SK-N-SH (cell line): ENCODE measurements around the gene ITGA4. TPM values are rescaled to one million over a fixed set of nuclear protein-coding genes. Genes with fewer than 3 reads are reported as not detected.

Experiments
- CTCF ChIA-PET: fragments of 300-600, 350-600 bp; formaldehyde crosslinking; extraction: SDS; loops from one replicate; lab custom pipeline; 2021; lab: Yijun Ruan, JAX
- POLR2A ChIA-PET: fragments of 350-600 bp; sonication (Branson Sonifier 250); formaldehyde crosslinking; extraction: SDS; loops from one replicate; lab custom pipeline; 2020; ENCODE audit warnings: antibody characterized with exemption, inconsistent platforms; lab: Yijun Ruan, JAX
- DNase-seq: peaks from one replicate; pipeline ENCODE4 v3.0.0; 2012
- H2AFZ ChIP-seq: fragments of 200-600 bp; sonication (generic); 2 replicates; pipeline ENCODE4 v1.8.1; 2016; ENCODE audit warnings: antibody characterized with exemption, mild to moderate bottlenecking, low read depth
- H3F3A ChIP-seq: fragments of 200-600 bp; sonication (generic); replicated peaks from 2 replicates; pipeline ENCODE3; 2016; ENCODE audit warnings: antibody characterized with exemption, mild to moderate bottlenecking; ENCODE audit not compliant: insufficient read depth
- H3K27ac ChIP-seq, 2 experiments: fragments of 200-500 bp in 1 of 2; fragments of 200-600 bp in 1 of 2; sonication (Bioruptor generic) in 1 of 2; sonication (generic), shearing (Covaris generic) in 1 of 2; 2 replicates each; pipeline versions ENCODE4 v1.5.1 to v1.6.1; 2014 to 2016; ENCODE audit warnings: low read depth in 2 of 2, inconsistent platforms in 1 of 2, low read length in 1 of 2, mild to moderate bottlenecking in 1 of 2, mixed read lengths in 1 of 2
- H3K27me3 ChIP-seq: fragments of 200-600 bp; sonication (generic), shearing (Covaris generic); 2 replicates; pipeline ENCODE4 v1.6.1; 2016; ENCODE audit warnings: mixed run types; ENCODE audit not compliant: insufficient read depth
- H3K36me3 ChIP-seq, 2 experiments: fragments of 200-500 bp in 1 of 2; fragments of 200-600 bp in 1 of 2; sonication (Bioruptor generic) in 1 of 2; sonication (generic) in 1 of 2; replicated peaks in 1 of 2; 2 replicates each; pipeline versions ENCODE3 to v1.5.1; 2014 to 2016; ENCODE audit warnings: low read length in 1 of 2, mild to moderate bottlenecking in 1 of 2; ENCODE audit not compliant: insufficient read depth in 2 of 2, control insufficient read depth in 1 of 2
- H3K4me1 ChIP-seq, 2 experiments: fragments of 200-500 bp in 1 of 2; fragments of 200-600 bp in 1 of 2; sonication (Bioruptor generic) in 1 of 2; sonication (generic), shearing (Covaris generic) in 1 of 2; 2 replicates each; pipeline versions ENCODE4 v1.5.1 to v1.6.1; 2014 to 2016; ENCODE audit warnings: low read depth in 1 of 2, low read length in 1 of 2, mixed run types in 1 of 2; ENCODE audit not compliant: insufficient read depth in 2 of 2, control insufficient read depth in 1 of 2
- H3K4me2 ChIP-seq: fragments of 200-600 bp; sonication (generic), shearing (Covaris generic); 2 replicates; pipeline ENCODE4 v1.6.1; 2017; ENCODE audit warnings: mixed run types
- H3K4me3 ChIP-seq, 2 experiments: fragments of 200-500 bp in 1 of 2; fragments of 200-600 bp in 1 of 2; sonication (Bioruptor generic) in 1 of 2; sonication (generic), shearing (Covaris generic) in 1 of 2; 2 replicates each; pipeline versions ENCODE4 v1.5.1 to v1.8.1; 2014 to 2016; ENCODE audit warnings: low read depth in 2 of 2, inconsistent platforms in 1 of 2, low read length in 1 of 2, mild to moderate bottlenecking in 1 of 2, mixed read lengths in 1 of 2, moderate library complexity in 1 of 2
- H3K79me2 ChIP-seq: fragments of 200-600 bp; sonication (generic); 2 replicates; pipeline ENCODE4 v1.8.1; 2017; ENCODE audit warnings: mild to moderate bottlenecking; ENCODE audit not compliant: insufficient read depth
- H3K9ac ChIP-seq: fragments of 200-600 bp; sonication (generic); 2 replicates; pipeline ENCODE4 v1.6.1; 2017; ENCODE audit warnings: mixed run types
- H3K9me2 ChIP-seq: fragments of 200-600 bp; sonication (generic); 2 replicates; pipeline ENCODE4 v1.6.1; 2017; ENCODE audit warnings: mixed run types
- H3K9me3 ChIP-seq: fragments of 200-600 bp; sonication (generic); 2 replicates; pipeline ENCODE4 v1.6.1; 2017; ENCODE audit warnings: mixed run types, mild to moderate bottlenecking, moderate library complexity
- H4K20me1 ChIP-seq: fragments of 200-600 bp; sonication (generic); 2 replicates; pipeline ENCODE4 v1.6.1; 2017; ENCODE audit warnings: mild to moderate bottlenecking, mixed run types; ENCODE audit not compliant: insufficient read depth
- CHD2 ChIP-seq: fragments of 150-350 bp; IDR thresholded peaks from 2 replicates; pipeline ENCODE4 v1.6.1; 2018; ENCODE audit warnings: low read length; ENCODE audit not compliant: partially characterized antibody
- CTCF ChIP-seq: fragments of 200-600 bp; sonication (generic); IDR thresholded peaks from 2 replicates; pipeline ENCODE4 v1.6.1; 2017; ENCODE audit warnings: antibody characterized with exemption, mild to moderate bottlenecking, moderate library complexity
- ELF1 ChIP-seq: IDR thresholded peaks from 2 replicates; pipeline ENCODE4 v1.4.0; 2012
- EP300 ChIP-seq, 2 experiments: IDR thresholded peaks; 2 replicates each; pipeline versions ENCODE4 v1.4.0 to v1.6.1; 2012; ENCODE audit warnings: borderline replicate concordance in 1 of 2, low read depth in 1 of 2, low read length in 1 of 2
- FOSL2 ChIP-seq: IDR thresholded peaks from 2 replicates; pipeline ENCODE4 v1.4.0; 2012; ENCODE audit warnings: low read depth, mild to moderate bottlenecking, moderate library complexity, borderline replicate concordance
- FOXJ3 ChIP-seq: sonication (generic); formaldehyde crosslinking; IDR thresholded peaks from 2 replicates; pipeline ENCODE4 v1.5.1; 2020; ENCODE audit warnings: mild to moderate bottlenecking, missing genetic modification reagents
- GABPA ChIP-seq: IDR thresholded peaks from 2 replicates; pipeline ENCODE4 v1.4.0; 2012; ENCODE audit warnings: low read depth, mild to moderate bottlenecking
- GATA2 ChIP-seq: sonication (generic); formaldehyde crosslinking; IDR thresholded peaks from 2 replicates; pipeline ENCODE4 v1.5.0; 2020; ENCODE audit warnings: mild to moderate bottlenecking, missing genetic modification reagents
- JUND ChIP-seq: IDR thresholded peaks from 2 replicates; pipeline ENCODE4 v1.4.0; 2012
- NFIC ChIP-seq: IDR thresholded peaks from 2 replicates; pipeline ENCODE4 v1.4.0; 2012; ENCODE audit warnings: borderline replicate concordance
- NRF1 ChIP-seq: IDR thresholded peaks from 2 replicates; pipeline ENCODE4 v1.6.1; 2012; ENCODE audit warnings: low read depth, mild to moderate bottlenecking, low read length
- RAD21 ChIP-seq: IDR thresholded peaks from 2 replicates; pipeline ENCODE4 v1.6.1; 2012; ENCODE audit warnings: mild to moderate bottlenecking, low read length
- RCOR1 ChIP-seq: fragments of 150-350 bp; IDR thresholded peaks from 2 replicates; pipeline ENCODE4 v1.6.1; 2017; ENCODE audit warnings: antibody characterized with exemption, low read length
- RXRA ChIP-seq: IDR thresholded peaks from 2 replicates; pipeline ENCODE4 v1.4.0; 2012; ENCODE audit warnings: low read depth, mild to moderate bottlenecking, borderline replicate concordance
- SMC3 ChIP-seq: IDR thresholded peaks from 2 replicates; pipeline ENCODE4 v1.6.1; 2012; ENCODE audit warnings: low read depth, low read length, improper control_type of control experiment
- USF1 ChIP-seq: IDR thresholded peaks from 2 replicates; pipeline ENCODE4 v1.4.0; 2012; ENCODE audit warnings: low read depth, borderline replicate concordance
- WGBS: methylation state at CpG from one replicate; pipeline ENCODE4 v1.1.6; 2017; ENCODE audit warnings: low lambda C conversion rate; 5-methylcytosine and 5-hydroxymethylcytosine counted together
- polyA plus RNA-seq, 3 experiments: library from polyadenylated mRNA; depleted of rRNA; stranded (reverse); fragments of >200 nt; gene quantifications; 2 replicates each; pipeline ENCODE4 v1.2.3, GENCODE V29; 2012
- TF ChIP-seq, protein P1 (sequence below): fragments of 150-350 bp; IDR thresholded peaks from 2 replicates; pipeline ENCODE4 v1.6.1; 2017; ENCODE audit warnings: antibody characterized with exemption, low read length, low read depth, borderline replicate concordance

ITGA4 gene
- polyA plus RNA-seq, 1 of the 3 experiments (the other 2 are of a cell fraction): 10.5 TPM

DNA sequence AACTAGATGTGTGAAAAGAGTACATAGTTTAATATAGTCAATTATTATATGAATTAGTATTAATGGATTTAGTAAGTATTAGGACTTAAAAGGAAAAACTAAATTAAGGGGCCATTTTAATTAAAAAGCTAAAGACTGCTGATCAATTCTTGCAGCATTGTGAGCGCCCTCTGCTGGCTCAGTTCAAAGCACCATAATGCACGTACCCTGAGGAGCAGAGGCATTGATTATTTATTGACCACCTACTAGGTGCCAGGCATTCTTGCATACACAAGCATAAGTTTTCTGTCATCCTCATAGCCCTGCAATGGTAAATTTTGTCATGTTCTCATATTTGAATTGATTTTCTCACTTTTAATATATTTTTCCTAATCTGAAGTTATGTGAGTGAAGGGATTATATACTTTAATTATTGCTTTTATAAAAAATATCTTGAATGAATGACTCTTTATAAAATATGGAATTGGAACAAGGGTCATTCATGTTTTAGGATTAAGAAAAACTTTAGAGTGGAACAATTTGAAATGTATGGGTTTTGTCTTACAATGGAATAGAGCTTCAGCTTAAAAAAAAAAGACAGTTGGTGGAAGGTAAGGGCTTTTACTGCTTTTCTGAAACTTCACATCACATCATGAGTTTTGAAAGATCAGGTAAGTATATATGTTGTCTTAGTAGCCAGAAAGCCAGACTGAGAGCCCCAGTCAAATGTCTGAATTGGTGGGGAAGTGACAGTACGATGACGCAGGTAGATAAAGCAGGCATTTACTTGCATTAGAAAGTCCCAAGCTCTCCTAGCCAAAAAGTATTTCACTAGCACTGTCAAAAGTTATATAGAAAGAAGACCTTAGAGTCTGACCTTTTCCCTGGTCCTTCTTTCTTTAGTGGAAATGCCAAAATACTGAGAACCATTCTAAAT lies 9.7 kb downstream of the ITGA4 start:
- peaks cover 0 to 7% of the 10 kb centered on the region in 2 experiments; a peak in 2 of 4 replicates for H3K4me1 ChIP-seq
- H3K79me2 ChIP-seq: 0 out of 2 replicates have a peak, but pooled peaks cover 6% of the 10 kb centered on the region
- no peaks in the 10 kb centered on the region for H4K20me1 ChIP-seq
- peak overlapping the region in 1 of 2 experiments; percentile 42; a peak in 1 of 4 replicates for H3K27ac ChIP-seq
- no peaks in the 10 kb centered on the region for H3K36me3 ChIP-seq
- ChIA-PET CTCF (interaction anchor here (0.6 to 4.1 kb wide), 35 partner anchors 9 to 1344 kb away, joined by 3 to 58 read pairs (median 4); partner anchors contain the start of gene ITGA4), POLR2A (interaction anchor here (1.1 kb wide), 1 partner anchor 9 kb away, joined by 3 read pairs; the partner anchor contains the start of gene ITGA4)
- H3K4me2 ChIP-seq: no peak overlapping the region
- TF ChIP-seq SMC3 (peak; percentile 63), FOSL2 (no peak), CTCF (peak; percentile 90), RAD21 (peak; percentile 57), ELF1 (no peak)
- TF ChIP-seq, protein P1, sequence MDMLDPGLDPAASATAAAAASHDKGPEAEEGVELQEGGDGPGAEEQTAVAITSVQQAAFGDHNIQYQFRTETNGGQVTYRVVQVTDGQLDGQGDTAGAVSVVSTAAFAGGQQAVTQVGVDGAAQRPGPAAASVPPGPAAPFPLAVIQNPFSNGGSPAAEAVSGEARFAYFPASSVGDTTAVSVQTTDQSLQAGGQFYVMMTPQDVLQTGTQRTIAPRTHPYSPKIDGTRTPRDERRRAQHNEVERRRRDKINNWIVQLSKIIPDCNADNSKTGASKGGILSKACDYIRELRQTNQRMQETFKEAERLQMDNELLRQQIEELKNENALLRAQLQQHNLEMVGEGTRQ: no peak
- H3K4me3 ChIP-seq: no peak overlapping the region
- no peak overlapping the region for H2AFZ ChIP-seq
- no peaks in the 10 kb centered on the region for H3K9me2 ChIP-seq
- 57% methylated on average over 4 of the region's 4 CpGs for WGBS
- no peaks in the 10 kb centered on the region for H3K9me3 ChIP-seq
- H3K27me3 ChIP-seq: no peaks in the 10 kb centered on the region
- DNase-seq: peak; percentile 15
- peaks cover 19% of the 10 kb centered on the region for H3F3A ChIP-seq
- H3K9ac ChIP-seq: no peak overlapping the region

DNA sequence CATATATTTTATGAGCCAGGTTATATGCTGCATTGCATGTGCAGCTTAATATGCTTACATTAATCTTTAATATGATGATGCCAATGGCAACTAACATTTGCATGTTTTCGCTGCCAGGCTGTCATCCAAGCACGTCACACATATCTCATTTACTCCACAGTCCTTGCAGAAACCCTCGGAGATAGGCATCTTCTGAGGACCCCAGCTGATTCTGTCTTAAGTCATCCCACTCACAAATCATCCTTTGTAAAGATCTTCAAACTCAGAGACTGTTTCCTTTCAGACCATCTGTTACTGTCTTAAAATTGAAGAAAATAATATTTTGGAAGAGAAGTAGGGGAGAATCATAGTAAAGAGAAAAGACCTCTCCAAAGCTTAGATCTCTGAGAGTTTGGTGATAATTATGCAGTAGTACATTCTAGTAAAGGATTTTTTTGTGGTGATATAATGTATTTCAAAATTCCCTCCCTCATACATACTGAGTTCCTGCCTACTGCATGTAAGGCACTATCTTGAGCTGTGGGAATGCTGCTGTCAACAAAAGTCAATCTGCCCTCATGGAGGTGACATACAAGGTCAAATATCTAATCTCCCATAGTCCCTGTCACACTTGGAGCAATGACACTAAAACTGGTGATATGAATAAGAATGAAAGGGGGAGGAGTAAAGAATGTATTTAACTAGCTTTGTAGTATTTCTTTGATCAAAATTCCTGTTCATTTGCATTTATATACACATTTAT lies 11.0 kb downstream of the ITGA4 start:
- no peaks in the 10 kb centered on the region for H3K36me3 ChIP-seq
- H3K9me2 ChIP-seq: no peaks in the 10 kb centered on the region
- H3F3A ChIP-seq: peaks cover 19% of the 10 kb centered on the region
- no peak overlapping the region; a peak in 1 of 4 replicates for H3K27ac ChIP-seq
- H3K4me3 ChIP-seq: no peak overlapping the region
- H3K9ac ChIP-seq: no peak overlapping the region
- no peaks in the 10 kb centered on the region for H4K20me1 ChIP-seq
- POLR2A ChIA-PET: no interaction called here
- no peak for DNase-seq
- H3K79me2 ChIP-seq: 0 out of 2 replicates have a peak, but pooled peaks cover 6% of the 10 kb centered on the region
- H3K4me2 ChIP-seq: no peak overlapping the region
- 75% methylated on average over 3 of the region's 3 CpGs for WGBS
- H2AFZ ChIP-seq: no peak overlapping the region
- peaks cover 0 to 1% of the 10 kb centered on the region in 2 experiments; a peak in 2 of 4 replicates for H3K4me1 ChIP-seq
- H3K9me3 ChIP-seq: no peaks in the 10 kb centered on the region
- CTCF ChIA-PET: interaction anchor here (0.7 to 4.1 kb wide), 8 partner anchors 8 to 1345 kb away, joined by 4 to 58 read pairs (median 9); partner anchors contain the start of gene ITGA4
- H3K27me3 ChIP-seq: no peaks in the 10 kb centered on the region
- TF ChIP-seq USF1 (no peak), GABPA (no peak), CHD2 (no peak), RXRA (no peak), NFIC (no peak), NRF1 (no peak), GATA2 (CRISPR knock-in tag) (no peak), EP300 (IDR thresholded peaks at IDR 0.05; ENCODE audit: borderline replicate concordance in 1 of 2, low read depth in 1 of 2, low read length in 1 of 2) (no peak), JUND (no peak), CTCF (no peak), FOXJ3 (no peak), RCOR1 (no peak)
- TF ChIP-seq, protein P1: no peak
